Neural progenitor cell (in vitro differentiated cells): ENCODE results near the gene KAT7. TPM values are rescaled to one million over a fixed set of nuclear protein-coding genes. Genes with fewer than 3 reads are reported as not detected.
A peak's percentile ranks its signal among the peaks of the same experiment; 100 is the strongest.

Experiments
- DNase-seq: peaks from one replicate; pipeline ENCODE4 v3.0.0-alpha.2; 2016; ENCODE audit warnings: low spot score
- H2AFZ ChIP-seq: fragments of 200-600 bp; sonication (generic); replicated peaks from 2 replicates; pipeline ENCODE4 v1.6.1; 2016; ENCODE audit warnings: antibody characterized with exemption
- H3F3A ChIP-seq: fragments of 200-600 bp; sonication (generic); 2 replicates; pipeline ENCODE4 v1.6.1; 2016; ENCODE audit warnings: antibody characterized with exemption, low read depth
- H3K27ac ChIP-seq: fragments of 200-600 bp; sonication (generic); 2 replicates; pipeline ENCODE4 v1.5.1; 2016; ENCODE audit warnings: mild to moderate bottlenecking
- H3K27me3 ChIP-seq: fragments of 200-600 bp; sonication (generic); 2 replicates; pipeline ENCODE4 v1.6.1; 2016; ENCODE audit warnings: mild to moderate bottlenecking, moderate library complexity
- H3K36me3 ChIP-seq: fragments of 200-600 bp; sonication (generic); 2 replicates; pipeline ENCODE4 v1.5.1; 2016
- H3K4me1 ChIP-seq: fragments of 200-600 bp; sonication (generic); 2 replicates; pipeline ENCODE4 v1.6.1; 2016; ENCODE audit warnings: mixed run types
- H3K4me2 ChIP-seq: fragments of 200-600 bp; sonication (generic); 2 replicates; pipeline ENCODE4 v1.6.1; 2016
- H3K4me3 ChIP-seq: fragments of 200-600 bp; sonication (generic); 2 replicates; pipeline ENCODE4 v1.5.1; 2016
- H3K79me2 ChIP-seq: fragments of 200-600 bp; sonication (generic); 2 replicates; pipeline ENCODE4 v1.6.1; 2016; ENCODE audit warnings: low read depth
- H3K9ac ChIP-seq: fragments of 200-600 bp; sonication (generic); 2 replicates; pipeline ENCODE4 v1.6.1; 2016
- H3K9me3 ChIP-seq: fragments of 200-600 bp; sonication (generic); 2 replicates; pipeline ENCODE4 v1.5.1; 2016; ENCODE audit warnings: low read depth
- H4K20me1 ChIP-seq: fragments of 200-600 bp; sonication (generic); 2 replicates; pipeline ENCODE4 v1.6.1; 2016; ENCODE audit warnings: low read depth
- H3K27ac Mint-ChIP-seq: 3 replicates; pipeline ENCODE4 v1.8.0; 2021; ENCODE audit warnings: mixed read lengths
- H3K27me3 Mint-ChIP-seq: 2 replicates; pipeline ENCODE4 v1.8.0; 2022; ENCODE audit warnings: low read depth, mild to moderate bottlenecking, inconsistent platforms, moderate library complexity, mixed read lengths; ENCODE audit not compliant: insufficient read depth
- H3K36me3 Mint-ChIP-seq: 3 replicates; pipeline ENCODE4 v1.8.0; 2021; ENCODE audit warnings: mixed read lengths
- H3K4me1 Mint-ChIP-seq: 3 replicates; pipeline ENCODE4 v1.8.0; 2021; ENCODE audit warnings: mixed read lengths
- H3K4me3 Mint-ChIP-seq: 3 replicates; pipeline ENCODE4 v1.8.0; 2021; ENCODE audit warnings: mild to moderate bottlenecking, moderate library complexity, mixed read lengths
- H3K9me3 Mint-ChIP-seq: 3 replicates; pipeline ENCODE4 v1.8.0; 2020; ENCODE audit warnings: mixed read lengths
- EZH2 ChIP-seq: fragments of 200-600 bp; sonication (generic); IDR thresholded peaks from 2 replicates; pipeline ENCODE4 v1.6.1; 2017; ENCODE audit warnings: antibody characterized with exemption, mild to moderate bottlenecking, moderate library complexity
- EZH2phosphoT487 ChIP-seq: fragments of 200-600 bp; sonication (generic); IDR thresholded peaks from 2 replicates; pipeline ENCODE4 v1.6.1; 2017; ENCODE audit warnings: antibody characterized with exemption
- total RNA-seq: library from RNA; depleted of rRNA; stranded (reverse); fragments of >200 nt; gene quantifications from 2 replicates; pipeline ENCODE4 v1.2.3, GENCODE V29; 2015; ENCODE audit warnings: low replicate concordance
- TF ChIP-seq, protein P1 (sequence below): fragments of 200-600 bp; sonication (generic); IDR thresholded peaks from 2 replicates; pipeline ENCODE4 v1.5.1; 2017; ENCODE audit warnings: antibody characterized with exemption, mild to moderate bottlenecking

KAT7 gene
- total RNA-seq, 1 donor from 2014 or later: 139 TPM

DNA sequence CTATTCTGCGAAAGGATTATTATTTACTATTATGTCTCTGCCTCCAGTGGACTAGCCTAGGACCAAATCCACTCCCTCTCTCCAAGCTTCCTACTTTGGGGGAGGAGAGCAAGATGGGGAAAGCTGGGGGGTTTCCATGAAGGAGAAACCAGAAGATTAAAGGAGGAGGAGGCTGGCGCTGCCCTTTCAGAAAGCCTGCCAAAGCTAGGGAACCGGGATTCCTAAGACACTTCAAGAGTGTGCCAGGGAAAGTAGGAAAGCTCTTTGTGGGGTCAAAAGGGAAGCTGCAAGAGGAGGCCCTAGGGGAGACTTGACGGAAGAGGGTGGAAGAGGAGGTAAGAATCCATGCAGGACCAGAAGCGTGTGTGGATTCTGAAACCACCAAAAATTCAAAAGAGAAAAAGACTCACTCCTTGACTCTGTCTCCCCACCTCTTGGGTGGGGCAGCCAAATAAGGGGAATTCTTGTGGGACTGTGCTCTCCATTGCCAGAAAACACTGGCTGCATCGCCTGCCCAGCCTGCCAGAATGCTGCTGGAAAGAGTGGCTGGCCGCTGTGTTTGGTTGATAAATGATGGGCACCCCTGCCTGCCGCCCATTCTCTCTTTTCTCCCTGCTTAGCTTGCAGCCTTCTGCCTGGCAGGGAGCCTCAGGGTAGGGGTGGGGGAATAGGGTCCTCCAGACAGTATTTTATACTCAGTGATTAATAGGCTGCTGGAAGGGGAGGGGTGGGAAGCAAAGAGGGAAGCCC is 11.8 kb upstream of the KAT7 start:
- peak overlapping the region; percentile 95 for H3K27ac Mint-ChIP-seq
- peaks cover 38% of the 10 kb centered on the region for H3K4me1 Mint-ChIP-seq
- Histone ChIP-seq H4K20me1 (no peaks in the 10 kb centered on the region), H3K79me2 (no peaks in the 10 kb centered on the region), H3K4me3 (no peak overlapping the region), H3K9ac (no peak overlapping the region), H3F3A (peaks cover 9% of the 10 kb centered on the region), H2AFZ (no peak overlapping the region), H3K9me3 (no peaks in the 10 kb centered on the region), H3K27me3 (no peaks in the 10 kb centered on the region), H3K36me3 (no peaks in the 10 kb centered on the region), H3K4me2 (peak overlapping the region; percentile 31), H3K27ac (no peak overlapping the region), H3K4me1 (peaks cover 20% of the 10 kb centered on the region)
- no peak for DNase-seq
- H3K4me3 Mint-ChIP-seq: peak overlapping the region; percentile 43
- peaks cover 9% of the 10 kb centered on the region for H3K27me3 Mint-ChIP-seq
- no peaks in the 10 kb centered on the region for H3K9me3 Mint-ChIP-seq
- H3K36me3 Mint-ChIP-seq: no peaks in the 10 kb centered on the region
- TF ChIP-seq, protein P1, sequence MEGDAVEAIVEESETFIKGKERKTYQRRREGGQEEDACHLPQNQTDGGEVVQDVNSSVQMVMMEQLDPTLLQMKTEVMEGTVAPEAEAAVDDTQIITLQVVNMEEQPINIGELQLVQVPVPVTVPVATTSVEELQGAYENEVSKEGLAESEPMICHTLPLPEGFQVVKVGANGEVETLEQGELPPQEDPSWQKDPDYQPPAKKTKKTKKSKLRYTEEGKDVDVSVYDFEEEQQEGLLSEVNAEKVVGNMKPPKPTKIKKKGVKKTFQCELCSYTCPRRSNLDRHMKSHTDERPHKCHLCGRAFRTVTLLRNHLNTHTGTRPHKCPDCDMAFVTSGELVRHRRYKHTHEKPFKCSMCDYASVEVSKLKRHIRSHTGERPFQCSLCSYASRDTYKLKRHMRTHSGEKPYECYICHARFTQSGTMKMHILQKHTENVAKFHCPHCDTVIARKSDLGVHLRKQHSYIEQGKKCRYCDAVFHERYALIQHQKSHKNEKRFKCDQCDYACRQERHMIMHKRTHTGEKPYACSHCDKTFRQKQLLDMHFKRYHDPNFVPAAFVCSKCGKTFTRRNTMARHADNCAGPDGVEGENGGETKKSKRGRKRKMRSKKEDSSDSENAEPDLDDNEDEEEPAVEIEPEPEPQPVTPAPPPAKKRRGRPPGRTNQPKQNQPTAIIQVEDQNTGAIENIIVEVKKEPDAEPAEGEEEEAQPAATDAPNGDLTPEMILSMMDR: no peak
- no peak for TF ChIP-seq EZH2

DNA sequence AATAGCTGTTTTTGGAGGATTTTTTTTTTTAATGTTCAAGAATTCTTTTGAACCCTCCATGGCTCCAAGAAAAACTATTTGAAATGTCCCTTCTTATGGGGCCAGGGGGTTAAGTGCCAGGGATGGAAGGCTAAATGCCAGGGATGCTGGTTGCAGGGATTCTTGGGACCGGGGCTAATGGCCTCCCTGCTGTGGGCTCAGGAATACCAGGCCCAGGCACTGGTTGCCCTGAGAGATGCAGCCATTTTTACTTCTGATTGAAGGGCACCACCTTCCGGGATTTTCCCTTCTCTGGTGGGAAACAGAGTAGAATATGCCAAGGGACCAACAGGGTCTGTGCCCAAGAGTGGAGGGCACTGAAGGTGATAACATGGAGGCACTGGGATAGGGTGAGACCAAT is 10.9 kb upstream of the KAT7 start:
- H3K36me3 ChIP-seq: no peaks in the 10 kb centered on the region
- H3K27ac ChIP-seq: no peak overlapping the region
- H3K9me3 ChIP-seq: no peaks in the 10 kb centered on the region
- peaks cover 20% of the 10 kb centered on the region for H3K4me1 ChIP-seq
- H3K4me2 ChIP-seq: peak overlapping the region; percentile 31
- no peaks in the 10 kb centered on the region for H3K36me3 Mint-ChIP-seq
- peak overlapping the region; percentile 76 for H2AFZ ChIP-seq
- no peak overlapping the region for H3K9ac ChIP-seq
- H3K27me3 Mint-ChIP-seq: peaks cover 9% of the 10 kb centered on the region
- peaks cover 9% of the 10 kb centered on the region for H3F3A ChIP-seq
- H3K4me1 Mint-ChIP-seq: peaks cover 38% of the 10 kb centered on the region
- H4K20me1 ChIP-seq: no peaks in the 10 kb centered on the region
- peak overlapping the region; percentile 38 for H3K4me3 Mint-ChIP-seq
- DNase-seq: peak; percentile 36
- H3K27me3 ChIP-seq: no peaks in the 10 kb centered on the region
- H3K27ac Mint-ChIP-seq: peak overlapping the region; percentile 95
- H3K79me2 ChIP-seq: no peaks in the 10 kb centered on the region
- no peaks in the 10 kb centered on the region for H3K9me3 Mint-ChIP-seq
- TF ChIP-seq EZH2: no peak
- TF ChIP-seq, protein P1: no peak
- no peak for TF ChIP-seq EZH2phosphoT487
- H3K4me3 ChIP-seq: no peak overlapping the region

DNA sequence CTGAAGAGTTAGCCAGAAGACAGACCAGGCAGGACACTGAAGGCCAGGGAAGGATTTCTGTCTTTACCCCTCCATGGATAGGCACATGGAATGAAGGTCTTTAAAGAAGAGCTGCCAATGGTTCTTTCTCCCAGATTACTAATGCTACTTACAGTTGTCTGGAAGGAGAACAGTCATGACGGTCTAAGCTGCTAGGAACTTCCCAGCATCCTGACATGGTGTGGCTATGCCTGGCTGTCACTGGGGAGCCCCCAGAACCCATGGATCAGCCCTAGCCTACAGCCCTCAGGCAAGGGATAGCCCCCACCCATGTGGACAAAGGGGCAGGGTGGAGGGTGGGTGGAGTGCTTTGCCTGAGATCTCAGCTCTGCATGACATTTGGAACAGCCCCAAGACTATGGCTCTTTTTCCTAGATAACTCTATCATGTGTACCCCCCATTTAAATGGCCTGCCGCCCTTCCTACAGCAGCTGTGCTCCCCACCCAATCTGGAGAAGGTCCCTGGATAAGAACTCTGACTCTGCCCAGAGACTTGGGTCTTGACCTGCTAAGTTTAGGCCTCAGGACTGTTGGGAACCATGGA is 9.2 kb upstream of the KAT7 start:
- no peaks in the 10 kb centered on the region for H3K9me3 ChIP-seq
- H3K36me3 ChIP-seq: no peaks in the 10 kb centered on the region
- no peak overlapping the region for H3K4me2 ChIP-seq
- H3K79me2 ChIP-seq: no peaks in the 10 kb centered on the region
- H3K36me3 Mint-ChIP-seq: no peaks in the 10 kb centered on the region
- H3K4me3 ChIP-seq: no peak overlapping the region
- H3K27ac Mint-ChIP-seq: no peak overlapping the region
- peaks cover 42% of the 10 kb centered on the region for H3K4me1 Mint-ChIP-seq
- H3K27me3 ChIP-seq: no peaks in the 10 kb centered on the region
- no peak overlapping the region for H3K4me3 Mint-ChIP-seq
- H2AFZ ChIP-seq: no peak overlapping the region
- peaks cover 10% of the 10 kb centered on the region for H3K27me3 Mint-ChIP-seq
- peaks cover 9% of the 10 kb centered on the region for H3F3A ChIP-seq
- H3K9me3 Mint-ChIP-seq: no peaks in the 10 kb centered on the region
- no peaks in the 10 kb centered on the region for H4K20me1 ChIP-seq
- H3K9ac ChIP-seq: no peak overlapping the region
- no peak for DNase-seq
- no peak overlapping the region for H3K27ac ChIP-seq
- TF ChIP-seq, protein P1: no peak
- TF ChIP-seq EZH2 (no peak), EZH2phosphoT487 (no peak)
- H3K4me1 ChIP-seq: peaks cover 20% of the 10 kb centered on the region
